Measurements from ENCODE around the gene NPPA. TPM values are rescaled to one million over a fixed set of nuclear protein-coding genes. Genes with fewer than 3 reads are reported as not detected.

The NPPA gene
- total and polyA plus RNA-seq, 9 of the 15 experiments (the other 6 are each of a cell fraction or from before 2014, with no cell fraction given), result not detected

GRCh38 chr1:11796036-11796828 is 51.4 kb downstream of the NPPA start (continued):
- no peak for TF ChIP-seq BCLAF1 (IDR thresholded peaks at IDR 0.05; ENCODE audit: borderline replicate concordance in 1 of 2, control insufficient read depth in 1 of 2, low read depth in 2 of 2, low read length in 1 of 2)
- no peak for TF ChIP-seq MBD1 (CRISPR knock-in tag; IDR thresholded peaks at IDR 0.05)
- TF ChIP-seq NKRF (IDR thresholded peaks at IDR 0.05; ENCODE audit: borderline replicate concordance), result no peak
- no peak for TF ChIP-seq MTF1 (CRISPR knock-in tag; IDR thresholded peaks at IDR 0.05; ENCODE audit: borderline replicate concordance)
- TF ChIP-seq MEIS2 (IDR thresholded peaks at IDR 0.05; ENCODE audit: partially characterized antibody), result peak; percentile 60
- no peak for TF ChIP-seq HNRNPLL (IDR thresholded peaks at IDR 0.05; ENCODE audit: low read depth, low read length, poor library complexity, severe bottlenecking)
- TF ChIP-seq DLX4 (CRISPR knock-in tag; IDR thresholded peaks at IDR 0.05), result no peak
- TF ChIP-seq ZNF766 (CRISPR knock-in tag; conservative IDR thresholded peaks at IDR 0.05), result 0 out of 2 replicates have a peak, but pooled peaks have one; percentile 23
- TF ChIP-seq TSHZ1 (CRISPR knock-in tag; IDR thresholded peaks at IDR 0.05), result no peak
- TF ChIP-seq SNAPC5 (CRISPR knock-in tag; IDR thresholded peaks at IDR 0.05), result no peak
- no peak for TF ChIP-seq MAFG (tag; conservative IDR thresholded peaks at IDR 0.05)
- no peak for TF ChIP-seq NUFIP1 (IDR thresholded peaks at IDR 0.05; ENCODE audit: partially characterized antibody)
- no peak for TF ChIP-seq HSF4 (CRISPR knock-in tag; IDR thresholded peaks at IDR 0.05; ENCODE audit: borderline replicate concordance)

All from K562 (cell line).